Uterus (tissue), 2 donors: ENCODE data around the gene NATD1.

ENCODE experiments used
- POLR2A ChIP-seq, 2 donors: fragments of 450-650 bp; IDR thresholded peaks; one replicate each; pipeline ENCODE4 v1.6.1; 2016; ENCODE audit warnings: antibody characterized with exemption in 2 of 2, mild to moderate bottlenecking in 1 of 2, moderate library complexity in 1 of 2
- TF ChIP-seq, protein P1 (sequence below), 4 experiments: fragments of 200-600 bp in 2 of 4; fragments of 450-650 bp in 2 of 4; sonication (generic) in 2 of 4; IDR thresholded peaks; one replicate each; pipeline ENCODE4 v1.5.1; 2016 to 2019; ENCODE audit warnings: antibody characterized with exemption in 4 of 4, mild to moderate bottlenecking in 2 of 4, moderate library complexity in 1 of 4

DNA sequence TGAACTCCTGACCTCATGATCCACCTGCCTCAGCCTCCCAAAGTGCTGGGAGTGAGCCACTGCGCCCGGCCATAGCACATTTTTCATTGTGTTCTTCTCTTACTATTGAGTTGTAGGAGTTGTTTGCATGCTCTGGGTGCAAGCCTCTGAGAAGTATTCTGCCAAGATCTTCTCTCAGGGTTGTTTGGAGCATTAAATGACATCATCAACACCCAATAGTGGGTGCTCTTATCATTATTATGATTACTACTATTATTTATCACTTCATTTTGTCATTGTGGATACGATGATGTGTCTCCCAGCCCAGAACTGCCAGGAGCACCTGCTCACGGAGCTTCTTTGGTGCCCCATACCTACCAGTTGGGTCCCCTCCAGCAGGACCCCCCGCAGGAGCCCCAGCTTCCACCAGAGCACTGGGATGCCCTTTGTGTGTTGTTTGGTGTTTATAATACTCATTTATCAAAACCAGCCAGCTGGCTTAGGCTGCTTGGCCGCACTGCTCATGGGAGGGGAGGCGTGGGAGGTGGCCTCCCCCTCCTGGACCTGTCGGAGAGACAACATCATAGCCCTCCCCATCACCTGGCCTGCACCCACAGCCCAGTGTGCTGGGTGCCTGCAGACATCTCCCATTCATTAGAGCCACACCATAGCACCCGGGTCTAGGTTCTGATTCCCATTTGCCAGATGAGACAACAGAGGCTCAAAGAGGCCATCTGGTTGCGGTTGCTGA, 18.4 kb upstream of the NATD1 start:
- TF ChIP-seq, protein P1, sequence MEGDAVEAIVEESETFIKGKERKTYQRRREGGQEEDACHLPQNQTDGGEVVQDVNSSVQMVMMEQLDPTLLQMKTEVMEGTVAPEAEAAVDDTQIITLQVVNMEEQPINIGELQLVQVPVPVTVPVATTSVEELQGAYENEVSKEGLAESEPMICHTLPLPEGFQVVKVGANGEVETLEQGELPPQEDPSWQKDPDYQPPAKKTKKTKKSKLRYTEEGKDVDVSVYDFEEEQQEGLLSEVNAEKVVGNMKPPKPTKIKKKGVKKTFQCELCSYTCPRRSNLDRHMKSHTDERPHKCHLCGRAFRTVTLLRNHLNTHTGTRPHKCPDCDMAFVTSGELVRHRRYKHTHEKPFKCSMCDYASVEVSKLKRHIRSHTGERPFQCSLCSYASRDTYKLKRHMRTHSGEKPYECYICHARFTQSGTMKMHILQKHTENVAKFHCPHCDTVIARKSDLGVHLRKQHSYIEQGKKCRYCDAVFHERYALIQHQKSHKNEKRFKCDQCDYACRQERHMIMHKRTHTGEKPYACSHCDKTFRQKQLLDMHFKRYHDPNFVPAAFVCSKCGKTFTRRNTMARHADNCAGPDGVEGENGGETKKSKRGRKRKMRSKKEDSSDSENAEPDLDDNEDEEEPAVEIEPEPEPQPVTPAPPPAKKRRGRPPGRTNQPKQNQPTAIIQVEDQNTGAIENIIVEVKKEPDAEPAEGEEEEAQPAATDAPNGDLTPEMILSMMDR (IDR thresholded peaks at IDR 0.05), result no peak
- no peak for TF ChIP-seq POLR2A (IDR thresholded peaks at IDR 0.05)
